Ovary (tissue), 9 donors: ENCODE data around the gene JAKMIP3. TPM values are rescaled to one million over a fixed set of nuclear protein-coding genes. Genes with fewer than 3 reads are reported as not detected.

Experiments used
- DNase-seq, 5 donors: peaks; one replicate each; pipeline ENCODE4 v3.0.0-alpha.2; 2019 to 2020
- H3K27ac ChIP-seq, 2 donors: fragments of 200-600 bp; one replicate each; pipeline versions ENCODE4 v1.5.1 to v1.8.0; 2019 to 2022
- H3K27me3 ChIP-seq: fragments of 200-600 bp; one replicate; pipeline ENCODE4 v1.8.0; 2022
- H3K36me3 ChIP-seq: fragments of 200-600 bp; sonication (generic); one replicate; pipeline ENCODE4 v1.5.1; 2019
- H3K4me1 ChIP-seq: one replicate; pipeline ENCODE4 v1.8.1; 2013; ENCODE audit warnings: mild to moderate bottlenecking, moderate library complexity; ENCODE audit not compliant: insufficient read depth
- H3K4me3 ChIP-seq: fragments of 200-600 bp; sonication (generic); one replicate; pipeline ENCODE4 v1.5.1; 2017
- H3K9me3 ChIP-seq, 2 donors: fragments of 200-600 bp in 1 of 2; sonication (generic) in 1 of 2; one replicate each; pipeline versions ENCODE4 v1.5.1 to v1.8.1; 2013 to 2019; ENCODE audit warnings: mild to moderate bottlenecking in 1 of 2, moderate library complexity in 1 of 2
- EP300 ChIP-seq: sonication (generic); formaldehyde crosslinking; IDR thresholded peaks from one replicate; pipeline ENCODE4 v1.6.1; 2017; ENCODE audit warnings: antibody characterized with exemption
- POLR2A ChIP-seq: fragments of 450-650 bp; IDR thresholded peaks from one replicate; pipeline ENCODE4 v1.6.1; 2017; ENCODE audit warnings: antibody characterized with exemption, mild to moderate bottlenecking, moderate library complexity
- WGBS, 3 donors: extraction: QIAGEN DNeasy Blood & Tissue Kit in 1 of 3; methylation state at CpG; one replicate each; pipeline versions ENCODE4 v1.1.5 to v1.1.7; 2013 to 2017; 5-methylcytosine and 5-hydroxymethylcytosine counted together
- intact Hi-C, 4 donors: fragments of 100-400 bp; cut with DNase I; formaldehyde crosslinking; loops; one replicate each; pipeline versions ENCODE4 v1.11.0 to v1.15.1; 2022 to 2023
- polyA plus RNA-seq, 2 donors: library from polyadenylated mRNA; stranded (reverse); fragments of 200-250 nt in 1 of 2; fragments of 350-450 nt in 1 of 2; fragmentation: Illumina TruSeq in 1 of 2; extraction: RNeasy Lipid Tissue Mini Kit (QIAGEN cat#74804) in 1 of 2; gene quantifications; one replicate each; pipeline ENCODE4 v1.2.3, GENCODE V29; 2013 to 2014
- total RNA-seq, 7 donors: library from RNA; depleted of rRNA in 2 of 7; stranded (reverse); fragments of >200 nt in 2 of 7; fragmentation: NEBNext Ultra II Directional in 3 of 7; extraction: Animal tissue kit (Norgen Biotek cat#: 25700) in 3 of 7; gene quantifications; one replicate each; pipeline versions ENCODE4 v1.1.0 to v1.2.4, GENCODE V29; 2016 to 2023
- TF ChIP-seq, protein P1 (sequence below), 3 donors: fragments of 450-650 bp in 2 of 3; fragments of 200-600 bp in 1 of 3; IDR thresholded peaks; one replicate each; pipeline versions ENCODE4 v1.5.1 to v1.8.0; 2016 to 2022; ENCODE audit warnings: antibody characterized with exemption in 3 of 3, mild to moderate bottlenecking in 1 of 3
- donor health status: DM: no; HTN: no; CAD: no; lungs with moderate emphysema.
- donor health status: DM: no; HTN: no; CAD: no.
- donor health status: Bipolar disorder and iron deficiency.
- donor health status: DM: yes; HTN: yes; CAD: no.
- donor health status: DM: no; HTN: no; CAD: no.
- donor health status: DM: yes; HTN: yes; CAD: no.

JAKMIP3 gene
- total and polyA plus RNA-seq, 9 donors = 0.48 to 2.5 (median 1.5) TPM

DNA sequence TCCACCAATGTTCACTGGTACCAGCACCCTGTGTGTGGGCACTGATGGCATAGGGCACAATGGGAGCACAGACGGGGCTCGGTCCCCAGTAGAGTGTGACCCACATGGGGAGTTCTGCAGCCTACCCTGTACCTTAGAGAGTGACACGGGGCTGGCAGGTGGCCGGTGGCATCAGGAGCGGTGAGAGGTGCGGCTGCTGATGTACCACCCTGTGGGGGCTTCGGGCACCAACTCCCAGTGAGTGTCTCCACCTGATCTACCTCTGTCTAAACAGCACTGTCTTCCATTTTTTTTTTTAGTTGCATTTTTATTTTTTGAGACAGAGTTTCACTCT, 4.1 kb downstream of the JAKMIP3 start:
- TF ChIP-seq EP300 = no peak
- TF ChIP-seq, protein P1, sequence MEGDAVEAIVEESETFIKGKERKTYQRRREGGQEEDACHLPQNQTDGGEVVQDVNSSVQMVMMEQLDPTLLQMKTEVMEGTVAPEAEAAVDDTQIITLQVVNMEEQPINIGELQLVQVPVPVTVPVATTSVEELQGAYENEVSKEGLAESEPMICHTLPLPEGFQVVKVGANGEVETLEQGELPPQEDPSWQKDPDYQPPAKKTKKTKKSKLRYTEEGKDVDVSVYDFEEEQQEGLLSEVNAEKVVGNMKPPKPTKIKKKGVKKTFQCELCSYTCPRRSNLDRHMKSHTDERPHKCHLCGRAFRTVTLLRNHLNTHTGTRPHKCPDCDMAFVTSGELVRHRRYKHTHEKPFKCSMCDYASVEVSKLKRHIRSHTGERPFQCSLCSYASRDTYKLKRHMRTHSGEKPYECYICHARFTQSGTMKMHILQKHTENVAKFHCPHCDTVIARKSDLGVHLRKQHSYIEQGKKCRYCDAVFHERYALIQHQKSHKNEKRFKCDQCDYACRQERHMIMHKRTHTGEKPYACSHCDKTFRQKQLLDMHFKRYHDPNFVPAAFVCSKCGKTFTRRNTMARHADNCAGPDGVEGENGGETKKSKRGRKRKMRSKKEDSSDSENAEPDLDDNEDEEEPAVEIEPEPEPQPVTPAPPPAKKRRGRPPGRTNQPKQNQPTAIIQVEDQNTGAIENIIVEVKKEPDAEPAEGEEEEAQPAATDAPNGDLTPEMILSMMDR (IDR thresholded peaks at IDR 0.05) = no peak
- TF ChIP-seq POLR2A = no peak
- intact Hi-C loops = no loop called here
- DNase-seq = no peak
- no peaks in the 10 kb centered on the region for H3K36me3 ChIP-seq
- H3K4me1 ChIP-seq = peaks cover 1% of the 10 kb centered on the region
- no peak overlapping the region for H3K27ac ChIP-seq
- H3K9me3 ChIP-seq = no peaks in the 10 kb centered on the region
- H3K27me3 ChIP-seq = no peaks in the 10 kb centered on the region
- WGBS, 3 donors = 83 to 90% (median 84%) methylated on average over 7 of the region's 7 CpGs
- no peak overlapping the region for H3K4me3 ChIP-seq

GRCh38 chr10:132070724-132071123, 5.0 kb downstream of the JAKMIP3 start:
- no peak overlapping the region for H3K27ac ChIP-seq
- no peak overlapping the region for H3K4me3 ChIP-seq
- peaks cover 1% of the 10 kb centered on the region for H3K4me1 ChIP-seq
- WGBS, 3 donors = 77 to 94% (median 78%) methylated on average over 3 of the region's 3 CpGs
- no peak for TF ChIP-seq POLR2A
- TF ChIP-seq, protein P1 (IDR thresholded peaks at IDR 0.05) = no peak
- no peak for TF ChIP-seq EP300
- no peaks in the 10 kb centered on the region for H3K27me3 ChIP-seq
- DNase-seq = no peak
- no peaks in the 10 kb centered on the region for H3K36me3 ChIP-seq
- intact Hi-C loops = no loop called here
- H3K9me3 ChIP-seq = no peaks in the 10 kb centered on the region

DNA sequence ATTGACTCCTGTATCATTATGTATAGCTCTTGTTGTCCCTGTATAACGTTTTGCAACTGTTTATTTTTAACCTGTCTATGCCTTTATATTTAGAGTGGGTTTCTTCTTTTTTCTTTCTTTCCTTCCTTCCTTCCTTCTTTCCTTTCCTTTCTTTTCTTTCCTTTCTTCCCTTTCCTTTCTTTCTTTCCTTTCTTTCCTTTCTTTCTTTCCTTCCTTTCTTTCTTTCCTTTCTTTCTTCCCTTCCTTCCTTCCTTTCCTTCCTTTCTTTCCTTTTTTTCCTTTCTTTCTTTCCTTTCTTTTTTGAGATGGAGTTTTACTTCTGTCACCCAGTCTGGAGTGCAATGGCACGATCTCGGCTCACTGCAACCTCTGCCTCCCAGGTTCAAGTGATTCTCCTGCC, 5.9 kb downstream of the JAKMIP3 start:
- Histone ChIP-seq H3K4me1 (peaks cover under 1% of the 10 kb centered on the region), H3K27me3 (no peaks in the 10 kb centered on the region), H3K36me3 (no peaks in the 10 kb centered on the region), H3K27ac (no peak overlapping the region), H3K4me3 (no peak overlapping the region), H3K9me3 (no peaks in the 10 kb centered on the region)
- 59 to 90% (median 80%) methylated on average over 3 of the region's 3 CpGs for WGBS, 3 donors
- no peak for DNase-seq
- TF ChIP-seq, protein P1 (IDR thresholded peaks at IDR 0.05) = no peak
- TF ChIP-seq POLR2A (no peak), EP300 (no peak)
- intact Hi-C loops = no loop called here

DNA sequence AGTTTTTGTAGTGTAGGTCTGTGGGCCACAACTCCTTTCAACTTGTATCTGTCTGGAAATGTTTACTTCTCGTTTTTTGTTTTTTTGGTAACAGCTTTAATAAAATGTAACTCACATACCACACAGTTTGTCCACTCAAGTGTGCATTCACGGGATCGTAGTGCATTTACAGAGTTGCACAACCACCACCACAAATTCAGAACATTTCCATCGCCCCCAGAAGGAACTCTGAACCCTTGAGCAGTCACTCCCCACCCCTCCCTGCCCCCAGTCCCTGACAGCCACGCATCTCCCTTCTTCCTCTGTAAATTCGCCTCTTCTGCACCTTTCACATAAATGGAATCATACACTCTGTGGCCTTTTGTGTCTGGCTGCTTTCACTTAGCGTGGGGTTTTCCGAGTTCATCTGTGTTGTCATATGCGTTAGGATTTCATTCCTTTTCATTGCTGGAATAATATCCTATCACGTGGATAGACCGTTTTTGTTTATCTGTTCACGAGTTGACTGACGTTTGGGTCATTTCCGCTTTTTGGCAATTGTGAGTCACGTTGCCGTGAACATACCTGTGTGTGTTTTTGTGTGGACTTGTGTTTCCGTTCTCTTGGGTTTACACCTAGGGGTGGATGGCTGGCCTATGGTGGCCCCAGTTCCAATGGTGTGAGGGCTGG, 10.3 kb downstream of the JAKMIP3 start:
- Histone ChIP-seq H3K27ac (no peak overlapping the region), H3K27me3 (no peaks in the 10 kb centered on the region), H3K36me3 (no peaks in the 10 kb centered on the region), H3K4me1 (no peaks in the 10 kb centered on the region), H3K4me3 (no peak overlapping the region), H3K9me3 (no peaks in the 10 kb centered on the region)
- intact Hi-C loops = no loop called here
- WGBS, 3 donors = 79 to 80% (median 80%) methylated on average over 17 of the region's 17 CpGs
- TF ChIP-seq EP300 (no peak), POLR2A (no peak)
- TF ChIP-seq, protein P1 (IDR thresholded peaks at IDR 0.05) = no peak
- DNase-seq = no peak
